ENCODE data around the gene C1orf232.

- TF ChIP-seq CTCF (tag by site-specific recombination; IDR thresholded peaks at IDR 0.05) (no peak), ZFP41 (tag by site-specific recombination; IDR thresholded peaks at IDR 0.05; ENCODE audit: borderline replicate concordance) (no peak), ZNF10 (tag by site-specific recombination; IDR thresholded peaks at IDR 0.05) (no peak), ZBTB44 (tag by site-specific recombination; IDR thresholded peaks at IDR 0.05) (no peak), ZNF274 (IDR thresholded peaks at IDR 0.05; ENCODE audit: low read length) (no peak), ZNF274 (tag by site-specific recombination; IDR thresholded peaks at IDR 0.05; ENCODE audit: borderline replicate concordance) (no peak), ELK4 (IDR thresholded peaks at IDR 0.05; ENCODE audit: borderline replicate concordance, low read depth, low read length) (no peak), ZNF629 (tag by site-specific recombination; IDR thresholded peaks at IDR 0.05) (no peak), ZNF837 (tag by site-specific recombination; IDR thresholded peaks at IDR 0.05) (no peak), ZNF549 (tag by site-specific recombination; IDR thresholded peaks at IDR 0.05) (no peak), ZBTB1 (tag by site-specific recombination; IDR thresholded peaks at IDR 0.05) (no peak), ZEB2 (tag by site-specific recombination; IDR thresholded peaks at IDR 0.05) (no peak), ZNF654 (tag by site-specific recombination; IDR thresholded peaks at IDR 0.05; ENCODE audit: low read depth) (no peak), ZNF350 (tag by site-specific recombination; IDR thresholded peaks at IDR 0.05) (no peak)
These were observed 41.3 kb downstream of the C1orf232 start for GRCh38 chr1:26127235-26128163.

Data from HEK293 (cell line).